ENCODE results near the gene DBN1. TPM values are rescaled to one million over a fixed set of nuclear protein-coding genes. Genes with fewer than 3 reads are reported as not detected.
"Not testable (repeated sequence)": the region's sequence is repeated elsewhere in the genome, so short reads cannot be mapped to it uniquely, and the experiment has no call there.

The DBN1 gene
- total RNA-seq, 1 donor from 2014 or later: 369 TPM

DNA sequence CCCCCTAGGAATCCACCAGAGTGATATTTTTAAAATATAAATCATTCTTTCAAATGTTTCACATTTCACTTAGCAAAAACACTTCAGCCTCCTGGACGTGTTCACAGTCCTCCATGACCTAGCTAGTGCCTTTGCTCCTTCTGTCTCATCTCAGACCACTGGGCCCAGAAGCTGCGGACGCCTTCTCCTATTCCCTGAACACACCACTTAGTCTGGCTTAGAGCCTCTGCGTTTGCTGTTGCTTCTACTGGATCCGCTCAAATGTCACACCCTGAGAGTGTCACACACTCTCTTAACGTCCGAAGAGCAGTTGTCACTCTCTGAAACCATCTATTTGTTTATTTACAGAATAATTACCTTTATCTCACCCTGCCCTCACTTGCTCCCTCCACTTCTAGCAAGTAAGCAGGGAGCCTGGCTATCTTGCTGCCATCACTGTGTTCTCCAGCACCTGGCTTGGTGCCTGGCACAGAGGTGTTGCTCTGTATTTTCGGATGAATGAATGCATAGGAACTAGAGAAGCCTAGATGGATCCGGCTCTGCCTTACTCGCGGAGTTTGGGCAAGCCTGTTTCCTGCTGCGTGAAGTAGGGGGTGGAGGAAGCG is 48.1 kb downstream of the DBN1 start:
- peak overlapping the region; percentile 99 for H3K27ac Mint-ChIP-seq

DNA sequence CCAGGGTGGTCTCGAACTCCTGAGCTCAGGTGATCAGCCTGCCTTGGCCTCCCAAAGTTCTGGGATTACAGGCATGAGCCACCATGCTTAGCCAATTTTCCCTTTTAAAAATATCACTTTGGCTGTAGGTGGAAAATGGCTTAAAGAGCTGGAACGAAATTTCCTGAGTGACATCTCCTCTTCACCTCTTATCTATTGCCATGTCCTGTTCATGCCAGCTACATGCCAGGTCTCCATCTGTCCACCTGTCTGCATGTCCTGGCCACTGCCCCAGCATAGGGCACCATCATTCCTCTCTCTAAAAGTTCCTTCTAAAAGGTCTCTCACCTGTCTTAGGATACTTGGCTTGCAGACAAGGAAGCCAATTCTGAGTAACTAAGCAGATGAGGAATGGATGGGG is 49.8 kb downstream of the DBN1 start:
- no peak overlapping the region for H3K4me3 Mint-ChIP-seq
- no peak for DNase-seq (ENCODE audit: low spot score in 2 of 2, unreplicated experiment in 2 of 2)
- H3K27me3 Mint-ChIP-seq (ENCODE audit: low read depth): no peaks in the 10 kb centered on the region
- TF ChIP-seq, protein P1, sequence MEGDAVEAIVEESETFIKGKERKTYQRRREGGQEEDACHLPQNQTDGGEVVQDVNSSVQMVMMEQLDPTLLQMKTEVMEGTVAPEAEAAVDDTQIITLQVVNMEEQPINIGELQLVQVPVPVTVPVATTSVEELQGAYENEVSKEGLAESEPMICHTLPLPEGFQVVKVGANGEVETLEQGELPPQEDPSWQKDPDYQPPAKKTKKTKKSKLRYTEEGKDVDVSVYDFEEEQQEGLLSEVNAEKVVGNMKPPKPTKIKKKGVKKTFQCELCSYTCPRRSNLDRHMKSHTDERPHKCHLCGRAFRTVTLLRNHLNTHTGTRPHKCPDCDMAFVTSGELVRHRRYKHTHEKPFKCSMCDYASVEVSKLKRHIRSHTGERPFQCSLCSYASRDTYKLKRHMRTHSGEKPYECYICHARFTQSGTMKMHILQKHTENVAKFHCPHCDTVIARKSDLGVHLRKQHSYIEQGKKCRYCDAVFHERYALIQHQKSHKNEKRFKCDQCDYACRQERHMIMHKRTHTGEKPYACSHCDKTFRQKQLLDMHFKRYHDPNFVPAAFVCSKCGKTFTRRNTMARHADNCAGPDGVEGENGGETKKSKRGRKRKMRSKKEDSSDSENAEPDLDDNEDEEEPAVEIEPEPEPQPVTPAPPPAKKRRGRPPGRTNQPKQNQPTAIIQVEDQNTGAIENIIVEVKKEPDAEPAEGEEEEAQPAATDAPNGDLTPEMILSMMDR (IDR thresholded peaks at IDR 0.05; ENCODE audit: unreplicated experiment): no peak
- no peak overlapping the region for H3K27ac Mint-ChIP-seq
- H3K4me1 Mint-ChIP-seq: peaks cover 15% of the 10 kb centered on the region
- no peaks in the 10 kb centered on the region for H3K36me3 Mint-ChIP-seq
- no peaks in the 10 kb centered on the region for H3K9me3 Mint-ChIP-seq

More for the DNA sequence above, 48.1 kb downstream of the DBN1 start:
- Mint-ChIP-seq H3K27me3 (ENCODE audit: low read depth) (no peaks in the 10 kb centered on the region), H3K9me3 (no peaks in the 10 kb centered on the region), H3K4me3 (peak overlapping the region; percentile 91), H3K36me3 (no peaks in the 10 kb centered on the region), H3K4me1 (peaks cover 23% of the 10 kb centered on the region)
- TF ChIP-seq, protein P1 (IDR thresholded peaks at IDR 0.05; ENCODE audit: unreplicated experiment): no peak
- DNase-seq (ENCODE audit: low spot score in 2 of 2, unreplicated experiment in 2 of 2): no peak

DNA sequence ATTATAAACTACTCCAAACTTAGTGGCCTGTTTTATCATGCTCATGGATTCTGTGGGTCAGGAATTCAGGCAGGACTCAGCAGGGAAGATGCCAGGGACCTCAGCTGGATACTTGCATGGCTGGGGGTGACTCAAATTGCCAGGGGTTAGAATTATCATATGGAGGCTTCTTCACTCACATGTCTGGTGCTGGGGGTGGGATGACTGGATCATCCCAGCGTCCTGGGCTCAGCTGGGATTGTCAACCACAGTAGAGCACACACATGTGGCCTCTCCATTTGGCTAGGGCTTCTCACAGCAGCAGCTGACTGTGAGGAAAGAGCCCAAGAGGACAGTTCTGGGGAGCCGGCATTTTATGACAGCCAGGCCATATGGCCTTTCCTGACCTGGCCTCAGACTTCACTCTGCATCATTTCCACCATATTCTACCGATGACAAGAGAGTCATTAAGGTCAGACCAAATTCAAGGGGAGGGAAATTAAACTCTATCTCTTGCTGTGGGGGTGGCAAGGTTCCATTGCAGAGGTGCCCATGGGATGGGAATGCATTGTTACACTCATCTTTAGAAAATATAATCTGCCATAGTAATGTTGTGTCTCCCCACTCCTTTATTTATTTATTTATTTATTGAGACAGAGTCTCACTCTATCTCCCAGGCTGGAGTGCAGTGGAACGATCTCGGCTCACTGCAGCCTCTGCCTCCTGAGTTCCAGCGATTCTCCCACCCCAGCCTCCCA is 52.2 kb downstream of the DBN1 start:
- TF ChIP-seq, protein P1 (IDR thresholded peaks at IDR 0.05; ENCODE audit: unreplicated experiment): no peak
- Mint-ChIP-seq H3K4me1 (peaks cover 6% of the 10 kb centered on the region), H3K27ac (no peak overlapping the region), H3K9me3 (no peaks in the 10 kb centered on the region), H3K27me3 (ENCODE audit: low read depth) (no peaks in the 10 kb centered on the region), H3K36me3 (no peaks in the 10 kb centered on the region), H3K4me3 (no peak overlapping the region)
- DNase-seq (ENCODE audit: low spot score in 2 of 2, unreplicated experiment in 2 of 2): no peak

GRCh38 chr5:177420472-177420871 is 53.0 kb downstream of the DBN1 start:
- H3K4me3 Mint-ChIP-seq; DNase-seq (ENCODE audit: low spot score in 2 of 2, unreplicated experiment in 2 of 2); H3K36me3 Mint-ChIP-seq; H3K9me3 Mint-ChIP-seq; H3K27me3 Mint-ChIP-seq (ENCODE audit: low read depth); H3K4me1 Mint-ChIP-seq; H3K27ac Mint-ChIP-seq: not testable (repeated sequence)

DNA sequence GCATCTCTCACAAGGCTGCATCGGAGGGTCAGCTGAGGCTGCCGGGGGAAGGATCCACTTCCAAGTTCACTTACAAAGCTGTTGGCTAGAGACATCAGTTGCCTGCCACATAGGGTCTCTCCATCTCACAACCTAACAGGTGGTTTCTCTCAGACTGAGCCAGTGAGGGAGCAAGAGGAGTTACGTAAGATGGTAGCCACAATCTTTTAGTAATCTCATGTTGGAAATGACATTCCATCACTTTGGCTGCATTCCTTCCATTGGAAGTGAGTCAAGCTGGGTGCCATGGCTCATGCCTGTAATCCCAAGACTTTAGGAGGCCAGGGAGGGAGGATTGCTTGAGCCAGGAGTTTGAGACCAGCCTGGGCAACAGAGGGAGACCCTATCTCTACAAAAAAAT is 54.4 kb downstream of the DBN1 start:
- no peaks in the 10 kb centered on the region for H3K4me1 Mint-ChIP-seq
- no peak for DNase-seq (ENCODE audit: low spot score in 2 of 2, unreplicated experiment in 2 of 2)
- no peak overlapping the region for H3K4me3 Mint-ChIP-seq
- peaks cover 3% of the 10 kb centered on the region for H3K27me3 Mint-ChIP-seq (ENCODE audit: low read depth)
- TF ChIP-seq, protein P1 (IDR thresholded peaks at IDR 0.05; ENCODE audit: unreplicated experiment): no peak
- H3K9me3 Mint-ChIP-seq: no peaks in the 10 kb centered on the region
- no peaks in the 10 kb centered on the region for H3K36me3 Mint-ChIP-seq
- H3K27ac Mint-ChIP-seq: no peak overlapping the region

GRCh38 chr5:177417081-177417480 is 56.4 kb downstream of the DBN1 start:
- H3K4me1 Mint-ChIP-seq; H3K9me3 Mint-ChIP-seq; DNase-seq (ENCODE audit: low spot score in 2 of 2, unreplicated experiment in 2 of 2); H3K4me3 Mint-ChIP-seq; H3K36me3 Mint-ChIP-seq; H3K27ac Mint-ChIP-seq: not testable (repeated sequence)
- peaks cover 19% of the 10 kb centered on the region for H3K27me3 Mint-ChIP-seq (ENCODE audit: low read depth)
